ENCODE results near the gene OR2T6. TPM values are rescaled to one million over a fixed set of nuclear protein-coding genes. Genes with fewer than 3 reads are reported as not detected.

OR2T6 gene
- polyA plus RNA-seq, 1 donor from 2014 or later, result not detected

DNA sequence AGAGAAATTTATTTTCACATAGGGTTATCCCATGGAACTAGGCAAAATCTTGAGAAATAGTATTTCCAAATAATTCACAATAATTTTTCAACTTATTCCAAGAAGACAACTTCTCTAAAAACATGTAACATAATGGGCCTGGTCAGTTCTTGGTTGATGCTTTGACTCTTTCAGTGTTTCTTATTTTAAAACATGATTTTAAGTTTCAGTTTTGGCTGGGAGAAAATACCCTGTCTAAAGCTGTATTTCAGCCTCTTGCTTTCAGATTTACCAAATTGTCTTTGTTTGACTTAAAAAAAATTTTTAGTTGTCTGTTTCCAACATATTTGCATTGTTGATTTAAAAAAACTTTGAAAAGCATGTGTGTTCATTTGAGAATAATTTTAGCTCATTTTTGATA, 8.9 kb upstream of the OR2T6 start:
- TF ChIP-seq SMC3 (conservative IDR thresholded peaks at IDR 0.05; ENCODE audit: poor library complexity), result no peak
- no peak for TF ChIP-seq CTCF (IDR thresholded peaks at IDR 0.05; ENCODE audit: poor library complexity, severe bottlenecking)
- TF ChIP-seq POLR2AphosphoS5 (IDR thresholded peaks at IDR 0.05), result no peak
- TF ChIP-seq EP300 (conservative IDR thresholded peaks at IDR 0.05; ENCODE audit: poor library complexity, severe bottlenecking), result no peak
- no peak for TF ChIP-seq EZH2 (IDR thresholded peaks at IDR 0.05; ENCODE audit: borderline replicate concordance, insufficient read depth, low read length, poor library complexity, severe bottlenecking)
- TF ChIP-seq RAD21 (conservative IDR thresholded peaks at IDR 0.05), result no peak
- Histone ChIP-seq H3K36me3 (ENCODE audit: insufficient read depth, low read length) (no peaks in the 10 kb centered on the region), H3K27ac (ENCODE audit: low read length) (no peak overlapping the region), H3K9me2 (ENCODE audit: insufficient read depth, low read length) (no peaks in the 10 kb centered on the region), H3K9ac (ENCODE audit: low read length) (no peak overlapping the region), H3F3A (ENCODE audit: insufficient read depth, low read length, poor library complexity, severe bottlenecking) (no peaks in the 10 kb centered on the region), H2AFZ (ENCODE audit: low read depth, low read length) (no peak overlapping the region), H3K27me3 (ENCODE audit: insufficient read depth, low read depth, low read length) (no peaks in the 10 kb centered on the region), H3K4me2 (ENCODE audit: low read length) (no peak overlapping the region), H4K20me1 (ENCODE audit: insufficient read depth) (no peaks in the 10 kb centered on the region), H3K9me3 (ENCODE audit: low read length) (peaks cover 9% of the 10 kb centered on the region), H3K4me3 (ENCODE audit: low read length) (no peak overlapping the region), H3K79me2 (replicated peaks; ENCODE audit: insufficient read depth, low read length) (no peaks in the 10 kb centered on the region)

DNA sequence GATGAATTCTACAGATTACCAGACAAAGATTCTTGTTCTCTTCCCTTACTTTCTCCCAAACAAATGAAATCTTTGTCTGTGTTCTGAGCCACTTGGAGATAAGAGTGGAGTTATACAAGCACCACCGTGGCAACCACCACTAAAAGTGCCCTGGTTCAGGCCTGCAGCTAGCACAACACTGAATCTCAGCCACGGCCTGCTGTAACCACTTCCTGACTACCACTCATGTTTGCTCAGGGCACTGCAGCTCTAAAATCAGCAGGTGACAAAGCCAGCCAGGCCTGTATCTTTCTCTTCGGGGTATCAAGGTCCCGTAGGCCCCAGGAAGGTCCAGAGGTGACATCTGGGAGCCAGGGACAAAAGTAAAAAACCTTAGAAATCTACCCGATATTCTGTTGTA, 3.2 kb upstream of the OR2T6 start:
- Histone ChIP-seq H3K4me2 (ENCODE audit: low read length) (no peak overlapping the region), H3K9ac (ENCODE audit: low read length) (no peak overlapping the region), H3K27me3 (ENCODE audit: insufficient read depth, low read depth, low read length) (no peaks in the 10 kb centered on the region), H3K36me3 (ENCODE audit: insufficient read depth, low read length) (no peaks in the 10 kb centered on the region), H4K20me1 (ENCODE audit: insufficient read depth) (no peaks in the 10 kb centered on the region), H3K9me3 (ENCODE audit: low read length) (no peaks in the 10 kb centered on the region), H3K9me2 (ENCODE audit: insufficient read depth, low read length) (no peaks in the 10 kb centered on the region), H3K27ac (ENCODE audit: low read length) (no peak overlapping the region), H2AFZ (ENCODE audit: low read depth, low read length) (no peak overlapping the region), H3K4me3 (ENCODE audit: low read length) (no peak overlapping the region), H3K79me2 (replicated peaks; ENCODE audit: insufficient read depth, low read length) (no peaks in the 10 kb centered on the region), H3F3A (ENCODE audit: insufficient read depth, low read length, poor library complexity, severe bottlenecking) (no peaks in the 10 kb centered on the region)
- no peak for TF ChIP-seq EZH2 (IDR thresholded peaks at IDR 0.05; ENCODE audit: borderline replicate concordance, insufficient read depth, low read length, poor library complexity, severe bottlenecking)

DNA sequence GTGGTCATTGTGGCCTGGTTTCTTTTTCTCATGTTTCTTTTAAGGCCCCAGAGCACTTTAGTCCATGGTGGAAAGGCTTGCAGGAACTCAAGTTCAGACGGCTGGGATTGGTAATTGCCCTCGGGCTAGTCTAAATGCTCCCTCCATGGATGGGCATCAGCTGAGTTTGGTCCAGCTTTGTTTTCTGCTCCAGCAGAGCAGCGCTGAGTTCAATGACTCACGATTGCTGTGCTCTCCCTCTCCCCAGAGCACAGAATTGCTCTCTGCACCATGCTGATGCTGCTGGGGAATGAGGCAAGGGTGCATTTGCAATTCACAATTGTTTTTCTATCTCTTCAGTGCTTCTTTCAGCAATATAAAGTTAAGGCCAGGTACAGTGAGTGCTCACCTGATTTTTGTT, 1.8 kb upstream of the OR2T6 start:
- H3K9me3 ChIP-seq (ENCODE audit: low read length), result no peaks in the 10 kb centered on the region
- TF ChIP-seq TAF1 (IDR thresholded peaks at IDR 0.05; ENCODE audit: low read depth), result no peak
- TF ChIP-seq EP300 (conservative IDR thresholded peaks at IDR 0.05; ENCODE audit: poor library complexity, severe bottlenecking), result no peak
- TF ChIP-seq POLR2AphosphoS5 (IDR thresholded peaks at IDR 0.05), result no peak
- no peak for TF ChIP-seq SMC3 (conservative IDR thresholded peaks at IDR 0.05; ENCODE audit: poor library complexity)
- no peak for TF ChIP-seq CTCF (IDR thresholded peaks at IDR 0.05; ENCODE audit: poor library complexity, severe bottlenecking)
- TF ChIP-seq RAD21 (conservative IDR thresholded peaks at IDR 0.05), result no peak
- TF ChIP-seq EZH2 (IDR thresholded peaks at IDR 0.05; ENCODE audit: borderline replicate concordance, insufficient read depth, low read length, poor library complexity, severe bottlenecking), result no peak
- TF ChIP-seq, protein P1, sequence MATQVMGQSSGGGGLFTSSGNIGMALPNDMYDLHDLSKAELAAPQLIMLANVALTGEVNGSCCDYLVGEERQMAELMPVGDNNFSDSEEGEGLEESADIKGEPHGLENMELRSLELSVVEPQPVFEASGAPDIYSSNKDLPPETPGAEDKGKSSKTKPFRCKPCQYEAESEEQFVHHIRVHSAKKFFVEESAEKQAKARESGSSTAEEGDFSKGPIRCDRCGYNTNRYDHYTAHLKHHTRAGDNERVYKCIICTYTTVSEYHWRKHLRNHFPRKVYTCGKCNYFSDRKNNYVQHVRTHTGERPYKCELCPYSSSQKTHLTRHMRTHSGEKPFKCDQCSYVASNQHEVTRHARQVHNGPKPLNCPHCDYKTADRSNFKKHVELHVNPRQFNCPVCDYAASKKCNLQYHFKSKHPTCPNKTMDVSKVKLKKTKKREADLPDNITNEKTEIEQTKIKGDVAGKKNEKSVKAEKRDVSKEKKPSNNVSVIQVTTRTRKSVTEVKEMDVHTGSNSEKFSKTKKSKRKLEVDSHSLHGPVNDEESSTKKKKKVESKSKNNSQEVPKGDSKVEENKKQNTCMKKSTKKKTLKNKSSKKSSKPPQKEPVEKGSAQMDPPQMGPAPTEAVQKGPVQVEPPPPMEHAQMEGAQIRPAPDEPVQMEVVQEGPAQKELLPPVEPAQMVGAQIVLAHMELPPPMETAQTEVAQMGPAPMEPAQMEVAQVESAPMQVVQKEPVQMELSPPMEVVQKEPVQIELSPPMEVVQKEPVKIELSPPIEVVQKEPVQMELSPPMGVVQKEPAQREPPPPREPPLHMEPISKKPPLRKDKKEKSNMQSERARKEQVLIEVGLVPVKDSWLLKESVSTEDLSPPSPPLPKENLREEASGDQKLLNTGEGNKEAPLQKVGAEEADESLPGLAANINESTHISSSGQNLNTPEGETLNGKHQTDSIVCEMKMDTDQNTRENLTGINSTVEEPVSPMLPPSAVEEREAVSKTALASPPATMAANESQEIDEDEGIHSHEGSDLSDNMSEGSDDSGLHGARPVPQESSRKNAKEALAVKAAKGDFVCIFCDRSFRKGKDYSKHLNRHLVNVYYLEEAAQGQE (IDR thresholded peaks at IDR 0.05; ENCODE audit: borderline replicate concordance), result no peak
- TF ChIP-seq MXI1 (conservative IDR thresholded peaks at IDR 0.05; ENCODE audit: poor library complexity, severe bottlenecking), result no peak
- H2AFZ ChIP-seq (ENCODE audit: low read depth, low read length), result no peak overlapping the region
- H4K20me1 ChIP-seq (ENCODE audit: insufficient read depth), result no peaks in the 10 kb centered on the region
- no peaks in the 10 kb centered on the region for H3K9me2 ChIP-seq (ENCODE audit: insufficient read depth, low read length)
- H3K36me3 ChIP-seq (ENCODE audit: insufficient read depth, low read length), result no peaks in the 10 kb centered on the region
- H3K79me2 ChIP-seq (replicated peaks; ENCODE audit: insufficient read depth, low read length), result no peaks in the 10 kb centered on the region
- no peak overlapping the region for H3K27ac ChIP-seq (ENCODE audit: low read length)
- no peaks in the 10 kb centered on the region for H3K27me3 ChIP-seq (ENCODE audit: insufficient read depth, low read depth, low read length)
- H3F3A ChIP-seq (ENCODE audit: insufficient read depth, low read length, poor library complexity, severe bottlenecking), result no peaks in the 10 kb centered on the region
- no peak overlapping the region for H3K9ac ChIP-seq (ENCODE audit: low read length)
- H3K4me2 ChIP-seq (ENCODE audit: low read length), result no peak overlapping the region
- H3K4me3 ChIP-seq (ENCODE audit: low read length), result no peak overlapping the region

Data from neural cell (in vitro differentiated cells).